ENCODE results near the gene ACVR1. TPM values are rescaled to one million over a fixed set of nuclear protein-coding genes. Genes with fewer than 3 reads are reported as not detected.

Gene ACVR1
- total and polyA plus RNA-seq, 2 donors (not counting 3 experiments of a cell fraction or from before 2014, with no cell fraction given), result 24.8 to 33.6 TPM

GRCh38 chr2:157925071-157925470 is 48.9 kb upstream of the ACVR1 start:
- dilution Hi-C loops (cut with MboI; ENCODE audit: extremely low pct_ligation_motif_present, low sequenced_read_pairs), result no loop called here
- no peaks in the 10 kb centered on the region for H3K9me1 ChIP-seq (replicated peaks; ENCODE audit: control insufficient read depth, extremely low read depth, insufficient read depth, low read length)
- H3K4me2 ChIP-seq (ENCODE audit: insufficient read depth, low read length), result no peak overlapping the region
- H3K27ac ChIP-seq (ENCODE audit: insufficient read depth, low read depth, low read length), result no peak overlapping the region
- intact Hi-C loops (cut with micrococcal nuclease), result no loop called here
- ChIA-PET POLR2A (no interaction called here), CTCF (no interaction called here)
- no peaks in the 10 kb centered on the region for H3K36me3 ChIP-seq (ENCODE audit: control insufficient read depth in 2 of 2, extremely low read depth in 1 of 2, insufficient read depth in 2 of 2, low read length in 2 of 2)
- H4K20me1 ChIP-seq (replicated peaks; ENCODE audit: control insufficient read depth, extremely low read depth, insufficient read depth, low read length), result no peaks in the 10 kb centered on the region
- TF ChIP-seq EZH2 (IDR thresholded peaks at IDR 0.05; ENCODE audit: borderline replicate concordance, low read depth, low read length, severe bottlenecking), result no peak
- TF ChIP-seq MYC (IDR thresholded peaks at IDR 0.05; ENCODE audit: low read depth, low read length), result no peak
- no peak for TF ChIP-seq MAX (IDR thresholded peaks at IDR 0.05; ENCODE audit: insufficient read depth, insufficient read length)
- TF ChIP-seq POLR2A (IDR thresholded peaks at IDR 0.05; ENCODE audit: low read depth, low read length), result no peak
- no peak for TF ChIP-seq CTCF (IDR thresholded peaks at IDR 0.05; ENCODE audit: extremely low read depth in 1 of 2, insufficient read depth in 1 of 2, low read depth in 1 of 2, low read length in 2 of 2)
- TF ChIP-seq GATA2 (IDR thresholded peaks at IDR 0.05; ENCODE audit: insufficient read depth, insufficient read length, low read depth, low read length), result no peak
- no peak for TF ChIP-seq FOS (IDR thresholded peaks at IDR 0.05; ENCODE audit: borderline replicate concordance, insufficient read depth, low read length)
- TF ChIP-seq POLR2AphosphoS5 (IDR thresholded peaks at IDR 0.05; ENCODE audit: insufficient read depth, low read depth, low read length), result no peak
- TF ChIP-seq JUN (IDR thresholded peaks at IDR 0.05; ENCODE audit: borderline replicate concordance, insufficient read depth, insufficient read length, low read depth), result no peak
- FAIRE-seq (no peak), DNase-seq (ENCODE audit: low read depth, low spot score) (no peak)
- H3K9ac ChIP-seq (replicated peaks; ENCODE audit: extremely low read depth, insufficient read depth, low read length), result no peak overlapping the region
- no peaks in the 10 kb centered on the region for H3K9me3 ChIP-seq (replicated peaks; ENCODE audit: control insufficient read depth, insufficient read depth, low read length)
- BruUV-seq (replicated peaks), result no TSS peak
- no peaks in the 10 kb centered on the region for H3K27me3 ChIP-seq (ENCODE audit: control insufficient read depth in 2 of 2, insufficient read depth in 2 of 2, low read length in 2 of 2)
- H2AFZ ChIP-seq (ENCODE audit: low read depth, low read length), result no peak overlapping the region
- no peaks in the 10 kb centered on the region for H3K4me1 ChIP-seq (ENCODE audit: control insufficient read depth, extremely low read depth, insufficient read depth, low read length)
- H3K79me2 ChIP-seq (ENCODE audit: control insufficient read depth, insufficient read depth, low read length), result no peaks in the 10 kb centered on the region
- H3K4me3 ChIP-seq (replicated peaks in 1 of 3; ENCODE audit: insufficient read depth in 1 of 3, low read depth in 1 of 3, low read length in 3 of 3), result no peak overlapping the region

Data from endothelial cell of umbilical vein (primary cell).